HL-60/S4 treated with retinoic acid at 250 ng/mL for 4 days and 3 days (cell line): ENCODE measurements around the gene LBR.

Experiments used
- in situ Hi-C: fragments of 300-500 bp; cut with MboI; formaldehyde crosslinking; loops from 2 replicates; pipeline ENCODE4 v1.7.0; 2022; ENCODE audit warnings: low sequenced_read_pairs

LBR gene

GRCh38 chr1:225447650-225448089 is 19.8 kb upstream of the LBR start:
- in situ Hi-C loops, result no loop called here

GRCh38 chr1:225446981-225447615 is 19.3 kb upstream of the LBR start:
- in situ Hi-C loops, result no loop called here

DNA sequence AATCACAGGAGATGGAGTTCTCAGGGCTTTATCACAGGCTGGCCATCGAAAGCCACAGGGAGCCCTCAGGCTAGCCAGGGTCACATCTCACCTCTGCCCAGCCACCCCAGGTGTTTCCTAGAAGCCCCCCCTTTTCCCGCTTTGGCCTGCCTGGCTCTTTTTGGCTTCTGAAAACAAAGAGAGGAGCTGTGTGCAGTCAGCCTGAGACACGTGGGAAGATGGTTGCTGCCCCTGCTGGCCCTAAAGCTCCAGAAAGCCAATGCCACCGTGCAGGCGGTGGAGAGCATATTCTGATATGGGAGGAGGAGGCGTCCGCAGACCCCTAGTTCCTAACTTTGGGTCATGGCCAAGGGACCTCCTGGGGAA is 18.7 kb upstream of the LBR start:
- in situ Hi-C loops, result no loop called here

GRCh38 chr1:225445639-225446594 is 18.1 kb upstream of the LBR start:
- in situ Hi-C loops, result no loop called here

GRCh38 chr1:225442123-225442505 is 14.3 kb upstream of the LBR start:
- in situ Hi-C loops, result no loop called here

GRCh38 chr1:225441314-225442122 is 13.7 kb upstream of the LBR start:
- in situ Hi-C loops, result no loop called here

DNA sequence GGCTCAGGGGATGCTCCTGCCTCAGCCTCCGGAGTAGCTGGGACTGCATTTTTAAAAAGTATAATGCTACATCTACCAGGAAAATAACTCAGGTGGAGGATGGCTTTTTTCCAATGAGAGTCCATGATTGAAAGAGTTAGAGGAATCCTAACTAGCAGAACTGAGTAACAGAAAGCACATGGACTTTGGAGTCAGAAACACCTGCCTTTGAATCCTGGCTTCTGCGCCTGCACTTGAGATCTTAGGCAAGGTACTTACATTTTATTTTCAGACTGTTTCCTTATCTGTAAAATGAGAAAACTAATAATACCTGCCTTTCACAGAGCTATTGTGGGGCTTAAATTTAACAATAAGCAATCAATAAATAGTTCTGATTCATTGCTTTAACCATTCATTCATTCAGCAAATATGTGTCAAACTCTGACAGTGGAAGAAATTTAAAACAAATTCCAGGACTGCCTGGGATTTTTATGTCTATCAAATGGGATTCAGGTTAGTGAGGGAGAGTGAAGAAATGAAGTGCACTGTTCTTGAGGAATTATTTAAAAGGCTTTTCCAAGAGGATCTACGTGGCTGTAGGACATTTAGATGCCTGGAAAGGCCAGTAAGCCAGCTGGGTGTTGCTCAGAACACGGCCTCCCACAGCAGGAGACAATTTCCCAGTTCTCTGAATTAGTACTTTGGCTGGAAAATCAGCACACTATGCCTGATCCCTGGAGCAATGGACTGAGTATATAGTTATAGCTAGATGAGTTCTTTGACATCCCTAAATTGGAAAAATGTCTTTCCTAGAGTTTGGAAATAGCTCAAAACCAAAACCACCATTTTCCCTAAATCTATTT is 12.8 kb upstream of the LBR start:
- in situ Hi-C loops, result no loop called here

- in situ Hi-C loops, result no loop called here
Observed at GRCh38 chr1:225437710-225438437, 10.0 kb upstream of the LBR start.

GRCh38 chr1:225435957-225436392 is 8.1 kb upstream of the LBR start:
- in situ Hi-C loops, result no loop called here

- in situ Hi-C loops, result no loop called here
Observed at GRCh38 chr1:225435487-225435886, 7.6 kb upstream of the LBR start.

DNA sequence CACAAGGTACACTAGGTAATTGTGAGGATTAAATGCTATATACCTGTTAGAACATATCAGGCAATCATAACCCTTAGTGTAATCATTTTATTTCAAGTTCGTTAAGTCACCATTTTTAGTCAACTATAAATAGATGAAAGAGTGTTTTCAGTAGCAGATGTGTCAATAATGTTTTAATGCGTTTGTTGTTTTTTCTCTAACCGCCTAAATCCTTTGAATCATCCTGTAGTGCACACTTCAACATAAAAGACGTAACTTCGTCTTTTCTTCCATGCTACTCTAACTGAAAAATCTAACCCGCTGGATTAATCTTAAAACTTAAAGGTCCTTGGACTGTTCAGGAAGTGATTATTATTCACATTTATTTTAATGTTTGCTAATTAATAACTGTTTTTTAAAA is 7.2 kb upstream of the LBR start:
- in situ Hi-C loops, result no loop called here

DNA sequence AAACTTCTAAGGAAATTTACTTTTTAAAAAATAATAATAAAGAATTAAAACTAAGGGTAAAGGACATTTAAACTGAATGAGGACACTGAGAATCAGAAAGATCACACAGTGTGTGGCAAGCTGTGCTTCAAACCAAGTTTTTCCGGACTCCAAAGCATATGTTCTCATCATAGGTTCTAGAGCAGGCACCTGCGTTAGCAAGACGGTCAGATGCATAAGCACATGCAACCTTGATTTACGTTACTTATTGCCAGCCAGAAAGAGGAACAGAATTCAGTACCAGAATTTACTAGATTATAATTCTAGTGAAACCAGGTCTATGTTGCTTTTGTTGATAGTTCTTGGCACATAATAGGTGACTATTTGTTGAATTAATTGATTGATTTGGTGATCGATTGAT is 6.2 kb upstream of the LBR start:
- in situ Hi-C loops, result no loop called here

GRCh38 chr1:225431081-225431863 is 3.4 kb upstream of the LBR start:
- in situ Hi-C loops, result no loop called here

- in situ Hi-C loops, result no loop called here
Observed at GRCh38 chr1:225430301-225430700, 2.5 kb upstream of the LBR start.

- in situ Hi-C loops, result no loop called here
Observed at GRCh38 chr1:225428881-225429455, 1.1 kb upstream of the LBR start.

DNA sequence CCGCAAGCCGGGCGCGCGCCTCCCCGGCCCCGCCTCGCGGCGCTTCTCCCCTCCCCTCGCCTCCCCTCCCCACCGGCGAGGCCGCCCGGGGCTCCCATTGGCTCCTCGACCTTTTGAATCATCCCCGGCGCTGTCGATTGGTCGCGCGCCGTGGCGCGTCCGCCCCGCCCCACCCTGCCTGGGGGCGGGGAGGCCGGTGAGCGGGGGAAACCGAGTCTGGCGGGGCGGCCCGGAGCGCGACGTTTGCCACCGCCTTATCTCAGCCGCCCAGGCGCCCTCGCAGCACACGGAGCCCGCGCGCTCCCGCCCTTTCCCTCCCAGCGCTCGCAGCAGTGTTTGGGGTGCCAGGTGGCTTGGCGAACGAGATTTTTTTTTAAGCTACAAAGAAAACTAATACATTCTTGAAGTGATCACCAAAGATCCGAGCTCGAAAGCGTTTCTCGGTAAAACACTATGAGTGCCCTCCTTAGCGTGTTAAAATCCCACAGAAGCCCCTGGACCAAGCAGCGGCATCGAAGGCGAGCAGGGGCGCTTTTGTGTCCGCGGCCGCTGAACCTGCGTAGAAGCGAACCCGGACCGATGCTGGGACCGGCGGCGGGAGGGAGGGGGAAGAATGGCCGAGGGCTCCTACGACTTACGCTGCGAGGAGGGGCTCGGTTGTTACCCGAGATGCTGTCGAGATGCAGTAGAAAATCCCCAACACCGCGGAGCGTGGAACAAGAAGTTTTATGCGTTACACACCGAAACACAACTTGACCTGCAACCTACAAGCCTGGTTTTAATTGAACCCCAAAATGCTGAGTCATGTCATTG is 436 bp upstream of the LBR start:
- in situ Hi-C loops, result no loop called here

DNA sequence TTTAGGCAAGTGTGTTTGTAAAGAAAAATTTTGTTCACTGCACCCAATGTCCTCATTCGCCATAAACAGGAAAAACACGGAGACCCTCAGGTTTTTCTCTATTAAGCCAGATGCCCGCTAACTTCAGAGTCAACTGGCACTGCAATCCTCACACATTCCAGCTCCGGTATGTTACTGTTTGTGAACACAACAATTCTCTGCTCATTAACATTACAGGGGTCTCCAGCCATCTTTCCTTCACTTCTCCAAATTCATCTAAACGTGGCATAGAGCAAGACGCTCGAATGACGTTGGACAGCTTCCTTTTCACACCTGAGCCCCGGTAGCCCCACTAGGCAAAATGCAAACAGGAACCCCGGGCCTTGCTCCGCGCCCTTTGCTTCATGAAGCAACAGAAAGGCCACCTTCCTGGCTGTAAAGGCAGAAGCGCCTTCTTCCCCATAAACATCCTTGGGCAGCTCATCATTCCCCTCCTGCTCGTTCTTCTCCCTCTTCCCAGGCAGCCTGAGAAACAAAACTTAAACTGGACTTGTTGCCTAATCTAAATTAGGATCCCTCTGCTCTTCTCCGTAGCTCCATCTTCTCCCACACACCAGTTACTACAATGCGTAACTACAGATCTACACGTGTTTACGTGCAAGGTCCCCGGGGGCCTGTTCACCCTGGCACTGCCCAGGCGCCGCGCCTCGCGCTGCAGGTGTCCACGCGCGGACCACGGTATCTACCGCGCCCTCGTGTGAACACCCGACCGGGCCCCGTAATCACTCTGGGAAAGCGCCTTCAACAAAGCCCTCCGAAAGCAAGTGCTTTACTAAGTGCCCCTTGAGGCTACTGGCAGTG is 1.2 kb downstream of the LBR start:
- in situ Hi-C loops, result no loop called here
